Retinal pigment epithelial cell (primary cell): ENCODE results near the gene ZNF586.
"Not testable (repeated sequence)": the region's sequence is repeated elsewhere in the genome, so short reads cannot be mapped to it uniquely, and the experiment has no call there.

Experiments
- DNase-seq: peaks from one replicate; pipeline ENCODE4 v3.0.0-alpha.2; 2010; ENCODE audit warnings: low read depth
- H3K4me3 ChIP-seq: 2 replicates; pipeline ENCODE4 v1.5.1; 2011; ENCODE audit warnings: mild to moderate bottlenecking, low read length, control low read depth, moderate library complexity
- TF ChIP-seq, protein P1 (sequence below): conservative IDR thresholded peaks from 2 replicates; pipeline ENCODE4 v1.5.1; 2011; ENCODE audit warnings: low read depth, low read length, control low read depth, inconsistent platforms

ZNF586 gene

DNA sequence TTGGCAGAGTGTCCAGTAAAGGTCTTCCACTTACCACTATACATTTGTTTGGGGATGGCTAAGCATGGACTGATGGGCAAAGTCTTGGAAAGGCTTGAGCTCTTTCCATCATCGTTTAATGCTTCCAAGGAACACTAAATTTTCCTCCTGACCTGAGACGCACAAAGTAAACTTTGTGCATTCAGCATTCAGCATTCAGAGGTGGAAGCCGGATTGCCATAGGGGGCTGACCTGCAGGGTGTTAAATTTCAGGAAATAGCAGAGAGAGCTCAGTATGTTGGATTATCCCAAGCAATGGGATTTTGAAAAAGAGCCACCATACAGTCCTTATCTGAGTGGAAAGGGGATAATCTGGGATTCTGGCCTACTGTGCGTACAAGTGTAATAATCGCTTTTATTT is 31.2 kb downstream of the ZNF586 start:
- no peak overlapping the region for H3K4me3 ChIP-seq
- no peak for DNase-seq
- TF ChIP-seq, protein P1, sequence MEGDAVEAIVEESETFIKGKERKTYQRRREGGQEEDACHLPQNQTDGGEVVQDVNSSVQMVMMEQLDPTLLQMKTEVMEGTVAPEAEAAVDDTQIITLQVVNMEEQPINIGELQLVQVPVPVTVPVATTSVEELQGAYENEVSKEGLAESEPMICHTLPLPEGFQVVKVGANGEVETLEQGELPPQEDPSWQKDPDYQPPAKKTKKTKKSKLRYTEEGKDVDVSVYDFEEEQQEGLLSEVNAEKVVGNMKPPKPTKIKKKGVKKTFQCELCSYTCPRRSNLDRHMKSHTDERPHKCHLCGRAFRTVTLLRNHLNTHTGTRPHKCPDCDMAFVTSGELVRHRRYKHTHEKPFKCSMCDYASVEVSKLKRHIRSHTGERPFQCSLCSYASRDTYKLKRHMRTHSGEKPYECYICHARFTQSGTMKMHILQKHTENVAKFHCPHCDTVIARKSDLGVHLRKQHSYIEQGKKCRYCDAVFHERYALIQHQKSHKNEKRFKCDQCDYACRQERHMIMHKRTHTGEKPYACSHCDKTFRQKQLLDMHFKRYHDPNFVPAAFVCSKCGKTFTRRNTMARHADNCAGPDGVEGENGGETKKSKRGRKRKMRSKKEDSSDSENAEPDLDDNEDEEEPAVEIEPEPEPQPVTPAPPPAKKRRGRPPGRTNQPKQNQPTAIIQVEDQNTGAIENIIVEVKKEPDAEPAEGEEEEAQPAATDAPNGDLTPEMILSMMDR = no peak

DNA sequence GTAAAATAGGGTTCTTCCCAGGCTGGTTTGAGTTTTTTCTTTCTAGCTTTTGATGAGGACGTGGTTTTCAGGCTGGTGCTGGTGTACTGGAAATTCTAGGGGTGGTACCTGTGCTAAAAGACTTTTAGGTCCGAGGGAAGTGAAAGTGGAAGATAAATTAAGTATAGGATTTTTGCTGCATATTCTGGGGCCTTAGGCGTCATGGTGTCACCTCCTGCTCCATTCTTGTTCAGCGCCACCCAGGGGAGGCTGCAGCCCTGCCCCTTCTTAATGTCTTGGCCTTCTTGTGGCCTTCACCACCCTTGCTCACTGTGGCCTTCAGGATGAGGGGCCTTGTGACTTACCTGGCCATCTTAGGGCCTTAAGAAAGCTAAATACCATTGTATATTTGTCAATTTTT is 32.8 kb downstream of the ZNF586 start:
- TF ChIP-seq, protein P1 = no peak
- no peak for DNase-seq

DNA sequence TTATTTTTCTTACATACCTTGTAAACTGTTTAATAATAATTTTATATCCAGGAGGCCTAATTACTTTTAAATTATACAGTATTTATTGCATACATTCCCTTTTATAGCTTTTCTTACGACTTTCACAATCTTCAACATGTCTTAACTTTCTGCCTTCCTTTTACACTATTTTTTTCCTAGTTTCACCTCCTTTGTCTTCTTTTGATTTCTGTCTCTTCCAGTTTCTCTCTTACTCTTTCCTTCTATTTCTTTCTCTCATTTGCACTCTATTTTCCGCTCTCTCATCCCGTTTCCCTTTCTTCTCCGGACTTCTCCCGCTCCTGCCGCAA is 33.8 kb downstream of the ZNF586 start:
- TF ChIP-seq, protein P1 = no peak
- no peak for DNase-seq
- H3K4me3 ChIP-seq = peak overlapping the region; percentile 64

More for the DNA sequence above, 32.8 kb downstream of the ZNF586 start:
- no peak overlapping the region for H3K4me3 ChIP-seq

DNA sequence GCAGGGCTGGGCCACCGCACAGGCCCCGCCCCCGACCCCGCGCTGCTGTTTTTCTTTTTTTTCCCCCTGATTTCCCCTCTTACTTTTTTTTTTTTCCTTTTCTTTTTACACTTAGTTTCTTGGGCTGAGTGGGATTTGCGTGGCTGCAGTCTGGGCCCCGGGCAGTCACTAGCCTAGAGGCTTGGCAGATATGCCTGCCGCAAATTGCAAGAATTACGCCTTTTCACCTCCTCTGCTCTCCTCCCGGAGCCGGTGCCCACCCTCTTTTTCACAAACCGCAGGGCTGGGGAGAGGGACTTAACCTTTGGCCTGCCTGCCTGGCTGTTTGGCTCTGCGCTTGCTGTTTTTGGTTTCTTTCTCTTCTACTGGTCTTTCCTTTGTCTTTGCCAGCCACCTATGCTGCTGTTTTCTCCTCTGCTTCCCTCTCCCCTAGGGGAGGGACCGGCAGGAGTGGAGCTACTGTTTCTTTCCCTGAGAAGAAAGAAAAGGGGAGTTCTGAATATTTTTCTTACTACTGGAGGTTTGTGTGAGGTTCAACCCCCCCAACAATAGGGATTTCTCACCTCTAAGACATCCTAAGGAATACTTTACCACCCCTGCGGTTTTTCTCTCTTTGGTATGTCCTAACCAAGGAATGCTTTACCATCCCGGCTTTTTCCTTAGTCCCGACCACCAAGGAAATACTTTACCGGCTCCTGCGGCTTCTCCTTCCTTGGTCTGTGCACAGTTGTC is 34.3 kb downstream of the ZNF586 start:
- H3K4me3 ChIP-seq = peak overlapping the region; percentile 64
- DNase-seq = peak; percentile 59

DNA sequence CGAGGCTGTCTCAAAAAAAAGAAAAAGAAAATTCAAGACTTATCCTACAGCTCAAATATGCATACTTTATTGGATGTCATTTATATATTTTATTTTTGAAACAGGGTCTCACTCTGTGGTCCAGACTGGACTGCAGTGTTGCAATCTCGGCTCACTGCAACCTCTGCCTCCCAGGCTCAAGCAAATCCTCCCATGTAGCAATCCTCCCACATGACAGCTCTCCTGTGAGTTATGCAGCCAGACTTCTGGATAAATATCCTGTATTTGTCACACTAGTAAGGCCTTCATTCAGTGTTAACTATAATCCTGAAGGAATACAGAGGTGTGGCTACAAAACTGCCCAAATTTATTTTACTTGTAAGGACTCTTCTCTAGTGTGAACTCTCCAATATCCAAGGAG is 38.1 kb downstream of the ZNF586 start:
- no peak for DNase-seq
- no peak overlapping the region for H3K4me3 ChIP-seq
- TF ChIP-seq, protein P1 = no peak

More for the DNA sequence above, 34.3 kb downstream of the ZNF586 start:
- TF ChIP-seq, protein P1 = peak; percentile 3

DNA sequence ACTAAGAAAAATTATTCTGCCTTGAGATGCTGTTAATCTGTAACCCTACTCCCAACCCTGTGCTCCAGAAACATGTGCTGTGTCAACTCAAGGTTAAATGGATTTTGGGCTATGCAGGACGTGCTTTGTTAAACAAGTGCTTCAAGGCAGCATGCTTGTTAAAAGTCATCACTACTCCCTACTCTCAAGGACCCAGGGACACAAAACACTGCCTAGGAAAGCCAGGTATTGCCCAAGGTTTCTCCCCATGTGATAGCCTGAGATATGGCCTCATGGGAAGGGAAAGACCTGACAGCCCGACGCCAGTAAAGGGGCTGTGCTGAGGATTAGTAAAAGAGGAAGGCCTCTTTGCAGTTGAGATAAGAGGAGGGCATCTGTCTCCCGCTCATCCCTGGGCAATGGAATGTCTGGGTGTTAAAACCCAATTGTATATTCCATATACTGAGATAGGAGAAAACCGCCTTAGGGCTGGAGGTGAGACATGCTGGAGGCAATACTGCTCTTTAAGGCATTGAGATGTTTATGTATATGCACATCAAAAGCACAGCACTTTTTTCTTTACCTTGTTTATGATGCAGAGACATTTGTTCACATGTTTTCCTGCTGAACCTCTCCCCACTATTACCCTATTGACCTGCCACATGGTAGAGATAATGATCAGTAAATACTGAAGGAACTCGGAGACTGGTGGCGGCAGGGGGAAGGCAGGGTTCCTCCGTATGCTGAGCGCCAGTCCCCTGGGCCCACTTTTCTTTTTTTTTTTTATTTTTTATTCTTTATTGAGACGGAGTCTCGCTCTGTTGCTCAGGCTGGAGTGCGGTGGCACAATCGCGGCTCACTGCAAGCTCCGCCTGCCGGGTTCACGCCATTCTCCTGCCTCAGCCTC is 41.2 kb downstream of the ZNF586 start:
- not testable (repeated sequence) for DNase-seq, H3K4me3 ChIP-seq

DNA sequence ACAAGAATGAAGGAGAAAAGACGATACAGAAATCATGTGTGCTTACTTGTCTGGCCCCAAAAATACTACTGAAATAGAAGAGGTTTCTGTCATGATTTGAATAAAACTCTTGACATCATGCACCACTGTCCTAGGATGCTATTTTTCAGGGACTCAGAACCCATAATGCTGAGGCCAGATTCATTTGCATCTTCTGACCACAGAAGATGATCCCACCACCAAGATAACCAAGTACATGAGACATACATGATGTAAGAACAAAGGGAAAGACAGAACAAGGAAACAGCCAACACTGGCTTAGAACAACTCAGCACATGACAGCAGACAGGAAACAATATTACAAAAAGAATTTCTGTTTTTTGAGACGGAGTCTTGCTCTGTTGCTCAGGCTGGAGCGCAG is 42.8 kb downstream of the ZNF586 start:
- no peak for DNase-seq
- TF ChIP-seq, protein P1 = no peak
- no peak overlapping the region for H3K4me3 ChIP-seq

DNA sequence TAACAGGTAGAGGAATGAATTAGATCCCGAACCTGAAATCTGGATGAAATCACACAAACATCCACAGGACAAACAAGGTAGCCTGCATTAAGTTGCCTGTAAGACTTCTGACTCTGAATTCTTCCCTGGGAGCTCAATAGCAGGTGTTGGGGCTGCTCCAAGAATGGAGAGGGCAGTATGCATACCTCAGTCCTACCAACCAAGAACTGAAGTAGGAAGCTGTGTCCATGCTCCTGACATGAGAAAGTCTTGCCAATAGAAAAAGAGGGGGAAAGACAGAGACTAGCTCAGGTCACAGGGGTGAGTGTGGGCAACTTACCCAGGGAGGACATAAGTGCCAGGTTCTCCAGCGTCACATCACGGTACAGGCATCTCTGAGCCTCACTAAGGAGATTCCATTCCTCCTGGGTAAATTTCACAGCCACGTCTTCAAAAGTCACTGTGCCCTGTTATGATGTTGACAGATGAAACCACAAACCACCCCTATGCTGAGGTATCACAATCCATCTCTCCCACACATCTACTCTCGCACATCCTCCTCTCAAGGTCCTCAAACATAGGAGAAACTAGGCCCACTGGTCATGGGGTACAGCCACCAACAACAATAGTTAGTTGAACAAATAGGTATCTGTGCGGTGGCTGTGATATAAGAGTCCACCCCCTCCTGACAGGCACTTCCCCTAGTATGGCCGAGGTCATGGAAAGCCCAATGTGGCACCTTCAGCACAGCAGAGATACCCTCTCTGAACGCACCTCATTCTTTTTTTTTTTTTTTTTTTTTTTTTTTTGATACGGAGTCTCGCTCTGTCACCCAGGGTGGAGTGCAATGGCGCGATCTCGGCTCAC is 43.7 kb downstream of the ZNF586 start:
- not testable (repeated sequence) for H3K4me3 ChIP-seq, DNase-seq
